Endodermal cell (in vitro differentiated cells): Measurements from ENCODE around the gene NUDT22. TPM values are rescaled to one million over a fixed set of nuclear protein-coding genes. Genes with fewer than 3 reads are reported as not detected.

Experiments used
- DNase-seq: peaks from one replicate; pipeline ENCODE4 v3.0.0-alpha.2; 2017
- H3K27ac ChIP-seq: 2 replicates; pipeline ENCODE4 v1.5.1; 2013; ENCODE audit warnings: mild to moderate bottlenecking, low read depth, low read length, moderate library complexity
- H3K27me3 ChIP-seq: 2 replicates; pipeline ENCODE4 v1.6.1; 2013; ENCODE audit warnings: mild to moderate bottlenecking, low read length, moderate library complexity; ENCODE audit not compliant: insufficient read depth, control insufficient read depth, poor library complexity, severe bottlenecking
- H3K36me3 ChIP-seq: 2 replicates; pipeline ENCODE4 v1.7.0; 2013; ENCODE audit warnings: mild to moderate bottlenecking, low read length, moderate library complexity; ENCODE audit not compliant: control insufficient read depth, insufficient read depth
- H3K4me1 ChIP-seq: one replicate; pipeline ENCODE4 v1.7.0; 2013; ENCODE audit warnings: low read length; ENCODE audit not compliant: control insufficient read depth, insufficient read depth
- H3K4me3 ChIP-seq: 2 replicates; pipeline ENCODE4 v1.5.1; 2013; ENCODE audit warnings: mild to moderate bottlenecking, low read length, moderate library complexity
- H3K9ac ChIP-seq: 2 replicates; pipeline ENCODE4 v1.6.1; 2013; ENCODE audit warnings: mild to moderate bottlenecking, low read length, moderate library complexity; ENCODE audit not compliant: poor library complexity, severe bottlenecking; ENCODE audit errors: extremely low read depth
- H3K9me3 ChIP-seq: 2 replicates; pipeline ENCODE4 v1.6.1; 2013; ENCODE audit warnings: mild to moderate bottlenecking, low read length, moderate library complexity; ENCODE audit not compliant: control insufficient read depth
- H3K27ac Mint-ChIP-seq: 2 replicates; pipeline ENCODE4 v1.8.0; 2020; ENCODE audit warnings: mixed read lengths
- H3K27me3 Mint-ChIP-seq: 2 replicates; pipeline ENCODE4 v1.8.0; 2021; ENCODE audit warnings: mild to moderate bottlenecking, mixed read lengths; ENCODE audit not compliant: insufficient read depth
- H3K36me3 Mint-ChIP-seq: 2 replicates; pipeline ENCODE4 v1.8.0; 2020; ENCODE audit warnings: low read depth, mixed read lengths
- H3K4me1 Mint-ChIP-seq: 2 replicates; pipeline ENCODE4 v1.8.0; 2020; ENCODE audit warnings: mixed read lengths
- H3K4me3 Mint-ChIP-seq: 2 replicates; pipeline ENCODE4 v1.8.0; 2020; ENCODE audit warnings: mild to moderate bottlenecking, moderate library complexity, mixed read lengths
- H3K9me3 Mint-ChIP-seq: 2 replicates; pipeline ENCODE4 v1.8.0; 2020; ENCODE audit warnings: mild to moderate bottlenecking, mixed read lengths
- WGBS, 2 experiments: methylation state at CpG; one replicate each; pipeline versions ENCODE4 v1.1.5 to v1.1.7; 2013; ENCODE audit warnings: missing lambda C conversion rate in 2 of 2, mixed read lengths in 1 of 2; ENCODE audit not compliant: insufficient coverage in 1 of 2, insufficient read length in 1 of 2; 5-methylcytosine and 5-hydroxymethylcytosine counted together
- total RNA-seq, 2 donors: library from RNA; stranded (reverse); fragmentation: NEBNext Ultra II Directional in 1 of 2; extraction: Animal tissue kit (Norgen Biotek cat#: 25700) in 1 of 2; gene quantifications; 2 replicates in 1 of 2; 3 replicates in 1 of 2; pipeline ENCODE4 v1.2.1, GENCODE V29; 2021
- TF ChIP-seq, protein P1 (sequence below): fragments of 200-600 bp; sonication (generic); conservative IDR thresholded peaks from 2 replicates; pipeline ENCODE4 v1.5.0; 2021; ENCODE audit warnings: antibody characterized with exemption, mild to moderate bottlenecking

Gene NUDT22
- total RNA-seq, 2 donors from 2014 or later, result 54.4 to 55.9 TPM

DNA sequence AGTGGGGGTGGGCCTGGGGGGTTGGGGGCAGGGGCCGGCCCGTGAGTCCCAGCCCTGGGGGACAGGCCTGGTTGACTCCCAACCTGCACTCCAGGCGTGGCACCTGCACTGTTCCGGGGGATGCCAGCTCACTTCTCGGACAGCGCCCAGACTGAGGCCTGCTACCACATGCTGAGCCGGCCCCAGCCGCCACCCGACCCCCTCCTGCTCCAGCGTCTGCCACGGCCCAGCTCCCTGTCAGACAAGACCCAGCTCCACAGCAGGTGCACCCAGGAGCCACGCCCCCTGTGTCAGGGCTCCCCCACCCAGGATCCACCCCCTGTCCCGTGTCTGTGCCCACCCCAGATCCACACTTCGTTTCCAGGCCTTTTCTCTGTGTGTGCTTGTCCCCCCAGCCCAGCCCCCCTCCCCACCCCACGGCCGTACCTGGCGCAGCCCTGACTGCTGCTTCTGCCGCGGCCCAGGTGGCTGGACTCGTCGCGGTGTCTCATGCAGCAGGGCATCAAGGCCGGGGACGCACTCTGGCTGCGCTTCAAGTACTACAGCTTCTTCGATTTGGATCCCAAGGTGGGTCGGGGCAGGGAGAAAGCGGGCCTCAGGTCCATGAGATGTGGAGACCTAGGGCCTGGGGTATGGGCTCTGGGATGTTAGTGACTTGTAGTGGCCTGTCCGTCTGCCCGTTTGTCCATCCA lies 14.7 kb upstream of the NUDT22 start:
- Histone ChIP-seq H3K9ac (no peak overlapping the region), H3K36me3 (peaks cover 20% of the 10 kb centered on the region), H3K4me1 (no peaks in the 10 kb centered on the region), H3K27ac (no peak overlapping the region), H3K27me3 (no peaks in the 10 kb centered on the region), H3K9me3 (no peaks in the 10 kb centered on the region), H3K4me3 (no peak overlapping the region)
- H3K27ac Mint-ChIP-seq, result no peak overlapping the region
- H3K27me3 Mint-ChIP-seq, result no peaks in the 10 kb centered on the region
- TF ChIP-seq, protein P1, sequence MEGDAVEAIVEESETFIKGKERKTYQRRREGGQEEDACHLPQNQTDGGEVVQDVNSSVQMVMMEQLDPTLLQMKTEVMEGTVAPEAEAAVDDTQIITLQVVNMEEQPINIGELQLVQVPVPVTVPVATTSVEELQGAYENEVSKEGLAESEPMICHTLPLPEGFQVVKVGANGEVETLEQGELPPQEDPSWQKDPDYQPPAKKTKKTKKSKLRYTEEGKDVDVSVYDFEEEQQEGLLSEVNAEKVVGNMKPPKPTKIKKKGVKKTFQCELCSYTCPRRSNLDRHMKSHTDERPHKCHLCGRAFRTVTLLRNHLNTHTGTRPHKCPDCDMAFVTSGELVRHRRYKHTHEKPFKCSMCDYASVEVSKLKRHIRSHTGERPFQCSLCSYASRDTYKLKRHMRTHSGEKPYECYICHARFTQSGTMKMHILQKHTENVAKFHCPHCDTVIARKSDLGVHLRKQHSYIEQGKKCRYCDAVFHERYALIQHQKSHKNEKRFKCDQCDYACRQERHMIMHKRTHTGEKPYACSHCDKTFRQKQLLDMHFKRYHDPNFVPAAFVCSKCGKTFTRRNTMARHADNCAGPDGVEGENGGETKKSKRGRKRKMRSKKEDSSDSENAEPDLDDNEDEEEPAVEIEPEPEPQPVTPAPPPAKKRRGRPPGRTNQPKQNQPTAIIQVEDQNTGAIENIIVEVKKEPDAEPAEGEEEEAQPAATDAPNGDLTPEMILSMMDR, result no peak
- H3K9me3 Mint-ChIP-seq, result no peaks in the 10 kb centered on the region
- H3K36me3 Mint-ChIP-seq, result peaks cover 27% of the 10 kb centered on the region
- H3K4me1 Mint-ChIP-seq, result no peaks in the 10 kb centered on the region
- no peak for DNase-seq
- 93 to 98% methylated on average over 11 to 30 of the region's 30 CpGs for WGBS, 2 experiments
- H3K4me3 Mint-ChIP-seq, result no peak overlapping the region

- Mint-ChIP-seq H3K4me1 (no peaks in the 10 kb centered on the region), H3K4me3 (no peak overlapping the region), H3K36me3 (peaks cover 31% of the 10 kb centered on the region), H3K27me3 (no peaks in the 10 kb centered on the region), H3K27ac (no peak overlapping the region), H3K9me3 (no peaks in the 10 kb centered on the region)
- DNase-seq, result no peak
- Histone ChIP-seq H3K9me3 (no peaks in the 10 kb centered on the region), H3K4me3 (no peak overlapping the region), H3K4me1 (no peaks in the 10 kb centered on the region), H3K9ac (no peak overlapping the region), H3K36me3 (peaks cover 16% of the 10 kb centered on the region), H3K27me3 (no peaks in the 10 kb centered on the region), H3K27ac (no peak overlapping the region)
- 94 to 95% methylated on average over 6 of the region's 6 CpGs for WGBS, 2 experiments
- TF ChIP-seq, protein P1, result peak; percentile 46
These were observed 9.2 kb upstream of the NUDT22 start for GRCh38 chr11:64216879-64217278.

DNA sequence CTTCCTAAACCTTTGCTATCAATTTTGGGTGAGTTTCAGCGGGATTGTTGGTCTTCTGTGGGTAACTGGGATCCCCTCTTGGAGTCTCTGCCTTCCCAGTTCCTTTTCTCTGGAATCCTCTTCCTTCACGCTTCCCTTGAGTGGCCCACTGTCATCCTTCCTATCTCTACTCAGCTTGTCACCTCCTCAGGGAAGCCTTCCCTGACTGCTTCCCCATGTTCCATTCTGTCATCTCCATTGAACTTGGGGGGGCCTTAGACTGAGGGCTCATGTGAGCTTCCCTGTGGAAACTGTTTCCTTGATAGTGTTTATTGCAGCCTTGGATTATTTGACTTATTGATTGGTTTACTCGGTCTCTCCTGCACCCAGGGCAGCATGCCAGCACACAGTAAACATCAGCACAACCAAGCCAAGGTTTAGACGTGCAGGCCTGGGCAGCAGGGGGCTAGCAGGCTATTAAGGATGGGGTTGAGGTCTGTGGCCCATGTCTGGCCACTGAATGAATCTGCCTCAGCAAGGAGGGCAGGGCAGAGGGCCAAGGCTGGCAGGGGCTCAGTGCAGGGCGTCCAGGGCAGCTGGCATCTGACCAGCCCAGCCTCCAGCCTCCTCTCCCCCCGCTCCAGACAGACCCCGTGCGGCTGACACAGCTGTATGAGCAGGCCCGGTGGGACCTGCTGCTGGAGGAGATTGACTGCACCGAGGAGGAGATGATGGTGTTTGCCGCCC lies 7.3 kb upstream of the NUDT22 start:
- H3K9me3 Mint-ChIP-seq, result no peaks in the 10 kb centered on the region
- DNase-seq, result no peak
- H3K4me3 Mint-ChIP-seq, result no peak overlapping the region
- 93 to 100% methylated on average over 1 to 11 of the region's 11 CpGs for WGBS, 2 experiments
- Histone ChIP-seq H3K4me3 (no peak overlapping the region), H3K4me1 (no peaks in the 10 kb centered on the region), H3K9me3 (no peaks in the 10 kb centered on the region), H3K27ac (no peak overlapping the region), H3K27me3 (no peaks in the 10 kb centered on the region), H3K36me3 (peaks cover 12% of the 10 kb centered on the region), H3K9ac (no peak overlapping the region)
- no peaks in the 10 kb centered on the region for H3K27me3 Mint-ChIP-seq
- no peak overlapping the region for H3K27ac Mint-ChIP-seq
- TF ChIP-seq, protein P1, result no peak
- H3K4me1 Mint-ChIP-seq, result no peaks in the 10 kb centered on the region
- H3K36me3 Mint-ChIP-seq, result peaks cover 24% of the 10 kb centered on the region
